Measurements from ENCODE around the gene MYOZ3.
A peak's percentile ranks its signal among the peaks of the same experiment; 100 is the strongest.

MYOZ3 gene

GRCh38 chr5:150660108-150660831 is 781 bp upstream of the MYOZ3 start:
- DNase-seq, result no peak

GRCh38 chr5:150661821-150662596 is 958 bp downstream of the MYOZ3 start:
- DNase-seq, result no peak

- DNase-seq, result no peak
These were observed 1.9 kb downstream of the MYOZ3 start for GRCh38 chr5:150662731-150663516.

GRCh38 chr5:150663936-150664335 is 2.9 kb downstream of the MYOZ3 start:
- no peak for DNase-seq

- no peak for DNase-seq
These were observed 4.0 kb downstream of the MYOZ3 start for GRCh38 chr5:150665044-150665443.

- no peak for DNase-seq
These were observed 9.4 kb downstream of the MYOZ3 start for GRCh38 chr5:150670275-150670947.

- DNase-seq, result no peak
These were observed 9.9 kb downstream of the MYOZ3 start for GRCh38 chr5:150670948-150671310.

- DNase-seq, result no peak
These were observed 10.6 kb downstream of the MYOZ3 start for GRCh38 chr5:150671509-150672236.

- no peak for DNase-seq
These were observed 11.3 kb downstream of the MYOZ3 start for GRCh38 chr5:150672237-150672883.

GRCh38 chr5:150672884-150673275 is 11.8 kb downstream of the MYOZ3 start:
- DNase-seq, result no peak

GRCh38 chr5:150674341-150674821 is 13.3 kb downstream of the MYOZ3 start:
- no peak for DNase-seq

GRCh38 chr5:150675069-150675468 is 14.0 kb downstream of the MYOZ3 start:
- DNase-seq, result no peak

- no peak for DNase-seq
These were observed 15.5 kb downstream of the MYOZ3 start for GRCh38 chr5:150676578-150676977.

GRCh38 chr5:150689120-150689519 is 28.1 kb downstream of the MYOZ3 start:
- DNase-seq, result no peak

GRCh38 chr5:150690760-150691159 is 29.7 kb downstream of the MYOZ3 start:
- DNase-seq, result no peak

GRCh38 chr5:150692276-150692675 is 31.2 kb downstream of the MYOZ3 start:
- DNase-seq, result no peak

- no peak for DNase-seq
These were observed 33.6 kb downstream of the MYOZ3 start for GRCh38 chr5:150694612-150695011.

GRCh38 chr5:150700246-150700593 is 39.2 kb downstream of the MYOZ3 start:
- no peak for DNase-seq

GRCh38 chr5:150700594-150701377 is 39.7 kb downstream of the MYOZ3 start, which contains the start of gene RBM22:
Gene RBM22, minus strand, starts transcription at chr5:150701062. Its CDS starts 77 bp downstream, at chr5:150700985.
- peak; percentile 64 for DNase-seq

GRCh38 chr5:150703762-150704161 is 42.7 kb downstream of the MYOZ3 start:
- DNase-seq, result no peak

Measured in DMS153 (cell line).